Measurements from ENCODE around the gene ZNF718.
"Not testable (repeated sequence)": the region's sequence is repeated elsewhere in the genome, so short reads cannot be mapped to it uniquely, and the experiment has no call there.

Gene ZNF718

GRCh38 chr4:161496-162284 is 37.4 kb downstream of the ZNF718 start:
- no peak for DNase-seq (ENCODE audit: low read depth in 2 of 2)

- not testable (repeated sequence) for DNase-seq (ENCODE audit: low read depth in 2 of 2)
Measured at GRCh38 chr4:169640-170039, 45.3 kb downstream of the ZNF718 start.

- not testable (repeated sequence) for DNase-seq (ENCODE audit: low read depth in 2 of 2)
Measured at GRCh38 chr4:171318-171717, 47.0 kb downstream of the ZNF718 start.

DNA sequence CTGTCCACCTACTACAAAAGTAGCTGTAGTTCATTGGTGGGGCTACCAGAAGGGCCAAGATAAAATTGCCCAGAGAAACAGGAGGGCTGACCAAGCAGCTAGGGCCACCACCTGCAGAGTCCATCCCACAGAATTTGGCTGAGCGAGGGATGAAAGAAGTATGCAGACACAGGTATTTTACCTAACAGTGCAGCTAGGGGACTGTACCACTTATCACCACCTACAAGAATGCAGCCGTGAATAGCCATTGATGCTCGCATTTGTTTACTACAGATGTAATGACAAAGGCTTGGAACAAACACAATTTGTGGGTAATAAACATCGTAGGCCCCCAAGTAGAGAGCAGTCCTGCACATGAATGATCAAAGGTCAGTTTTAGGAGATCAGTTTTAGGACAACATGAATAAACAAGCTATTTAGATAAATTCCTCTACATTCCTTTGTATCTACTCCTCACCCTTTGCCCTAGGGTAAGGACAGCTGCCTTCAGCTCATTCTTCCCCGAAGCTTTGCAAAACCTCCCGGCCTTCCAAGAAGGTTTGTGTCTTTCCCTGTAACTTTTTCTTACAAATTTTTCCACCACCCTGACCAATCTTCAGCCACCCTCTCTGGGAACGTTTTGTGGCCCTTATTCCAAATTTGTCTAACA is 49.5 kb downstream of the ZNF718 start:
- no peak for DNase-seq (ENCODE audit: low read depth in 2 of 2)

DNA sequence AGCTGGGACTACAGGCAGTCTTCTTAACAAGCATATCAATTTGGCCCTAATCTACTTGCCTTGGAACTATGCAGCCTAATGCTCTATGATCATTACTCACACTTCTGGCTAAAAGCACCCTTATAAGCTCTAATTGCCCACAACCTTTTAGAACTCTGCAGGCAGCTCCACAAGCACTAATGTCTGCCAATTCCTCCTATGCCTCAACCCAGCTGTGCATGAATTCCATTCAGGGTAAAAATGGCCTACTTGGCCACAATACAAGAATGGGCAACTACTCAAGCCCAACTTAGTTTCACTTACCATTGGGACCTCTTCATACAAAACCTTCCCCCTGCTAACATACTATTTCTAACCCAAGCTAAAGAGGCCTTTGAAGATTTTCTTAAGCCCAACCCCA is 51.7 kb downstream of the ZNF718 start:
- no peak for DNase-seq (ENCODE audit: low read depth in 2 of 2)

DNA sequence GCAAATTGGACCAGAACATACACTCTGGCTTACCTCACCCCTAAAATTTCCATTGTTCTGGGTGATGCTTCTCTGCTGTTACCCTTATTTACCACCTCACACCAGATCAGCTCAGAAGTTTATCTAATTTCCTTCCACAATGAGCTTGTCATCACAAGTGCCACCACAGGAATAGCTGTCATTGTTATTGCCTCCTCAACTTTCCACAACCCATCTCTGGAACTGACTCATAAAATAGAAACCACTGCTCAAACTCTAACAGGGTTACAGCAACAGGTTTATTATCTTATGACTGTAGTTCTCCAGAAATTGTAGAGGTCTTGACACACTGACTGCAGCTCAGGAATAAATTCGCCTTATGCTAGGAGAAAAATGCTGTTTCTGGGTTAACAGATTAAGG is 52.7 kb downstream of the ZNF718 start:
- DNase-seq (ENCODE audit: low read depth in 2 of 2): no peak

GRCh38 chr4:182225-182624 is 57.9 kb downstream of the ZNF718 start:
- not testable (repeated sequence) for DNase-seq (ENCODE audit: low read depth in 2 of 2)

- DNase-seq (ENCODE audit: low read depth in 2 of 2): no peak
Measured at GRCh38 chr4:188091-188490, 63.8 kb downstream of the ZNF718 start.

- not testable (repeated sequence) for DNase-seq (ENCODE audit: low read depth in 2 of 2)
Measured at GRCh38 chr4:195159-195558, 70.9 kb downstream of the ZNF718 start.

GRCh38 chr4:200936-201335 is 76.6 kb downstream of the ZNF718 start:
- no peak for DNase-seq (ENCODE audit: low read depth in 2 of 2)

DNA sequence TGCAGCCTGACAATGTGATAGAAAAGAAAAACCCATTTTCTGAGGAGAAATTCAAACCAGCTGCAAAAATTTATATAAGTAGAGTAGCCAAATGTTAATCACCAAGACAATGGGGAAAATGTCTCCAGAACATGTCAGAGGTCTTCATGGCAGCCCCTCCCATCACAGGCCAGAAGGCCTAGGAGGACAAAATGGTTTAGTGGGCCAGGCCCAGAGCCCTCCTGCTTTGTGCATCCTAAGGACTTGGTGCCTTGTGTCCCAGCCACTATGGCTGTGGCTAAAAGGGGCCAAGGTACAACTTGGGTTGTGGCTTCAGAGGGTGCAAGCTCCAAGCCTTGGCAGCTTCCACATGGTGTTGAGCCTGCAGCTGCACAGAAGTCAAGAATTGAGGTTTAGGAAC is 78.5 kb downstream of the ZNF718 start:
- not testable (repeated sequence) for DNase-seq (ENCODE audit: low read depth in 2 of 2)

- no peak for DNase-seq (ENCODE audit: low read depth in 2 of 2)
Measured at GRCh38 chr4:205097-205756, 80.9 kb downstream of the ZNF718 start.

GRCh38 chr4:206054-206453 is 81.8 kb downstream of the ZNF718 start:
- no peak for DNase-seq (ENCODE audit: low read depth in 2 of 2)

DNA sequence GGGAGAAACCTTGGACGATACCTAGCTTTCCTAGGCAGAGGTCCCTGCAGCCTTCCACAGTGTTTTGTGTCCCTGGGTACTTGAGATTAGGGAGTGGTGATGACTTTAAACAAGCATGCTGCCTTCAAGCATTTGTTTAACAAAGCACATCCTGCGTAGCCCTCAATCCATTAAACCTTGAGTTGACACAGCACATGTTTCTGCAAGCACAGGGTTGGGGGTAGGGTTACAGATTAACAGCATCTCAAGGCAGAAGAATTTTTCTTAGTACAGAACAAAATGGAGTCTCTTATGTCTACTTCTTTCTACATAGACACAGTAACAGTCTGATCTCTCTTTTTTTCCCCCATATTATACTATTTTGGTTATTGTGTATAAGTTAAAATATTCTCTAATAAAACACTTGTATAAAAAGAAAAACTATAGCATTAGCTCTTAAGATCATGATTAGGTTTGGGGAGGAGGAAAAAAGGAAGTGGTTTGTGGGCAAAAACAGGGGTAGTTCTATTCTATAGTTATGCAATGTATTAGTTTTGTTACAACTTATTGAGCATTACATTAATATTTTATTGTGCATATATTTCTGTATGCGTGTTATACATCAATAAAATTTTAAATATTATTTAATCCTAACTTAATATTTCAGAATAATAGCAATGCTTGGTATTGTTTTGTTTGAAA is 84.3 kb downstream of the ZNF718 start:
- not testable (repeated sequence) for DNase-seq (ENCODE audit: low read depth in 2 of 2)

DNA sequence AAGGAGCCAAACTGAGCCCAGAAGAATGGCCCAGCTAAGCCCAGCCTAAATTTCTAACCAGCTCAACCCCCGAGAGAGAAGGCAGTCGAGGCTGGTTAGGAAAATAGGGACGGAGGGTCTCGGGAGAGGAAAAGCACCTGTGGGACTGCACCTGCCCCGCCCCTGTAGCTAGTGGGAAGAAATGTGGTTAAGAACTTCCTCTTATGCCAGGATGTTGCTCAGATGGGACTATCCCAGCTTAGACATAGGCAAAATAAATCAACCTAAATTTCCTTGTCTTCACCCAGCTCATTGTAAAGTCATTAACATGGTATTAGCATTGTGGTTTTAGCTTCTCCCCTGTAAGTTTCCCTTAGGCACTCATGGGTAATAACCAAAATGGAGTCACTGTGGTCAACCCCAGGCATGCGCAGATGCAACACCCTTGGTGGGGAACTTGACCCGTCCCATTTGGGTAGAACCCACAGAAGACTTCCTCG is 86.8 kb downstream of the ZNF718 start:
- no peak for DNase-seq (ENCODE audit: low read depth in 2 of 2)

GRCh38 chr4:212438-213188 is 88.3 kb downstream of the ZNF718 start:
- DNase-seq (ENCODE audit: low read depth in 2 of 2): no peak

DNA sequence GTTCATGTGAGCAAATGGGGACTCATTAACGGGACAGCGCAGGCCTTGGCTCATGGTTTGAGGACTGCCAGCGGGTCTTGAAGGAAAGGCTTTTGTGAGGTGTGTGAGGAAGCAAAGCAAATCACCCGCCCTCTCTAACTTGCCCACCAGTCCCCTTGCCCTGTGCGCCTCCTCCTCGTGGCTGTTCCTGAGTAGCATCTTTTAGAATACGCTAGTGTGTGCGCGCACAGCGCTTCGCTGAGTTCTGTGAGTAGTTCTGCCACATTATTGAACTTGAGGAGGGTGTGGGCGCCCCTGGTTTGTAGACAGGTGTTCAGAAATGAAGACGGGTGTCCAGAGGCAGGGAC is 88.9 kb downstream of the ZNF718 start:
- DNase-seq (ENCODE audit: low read depth in 2 of 2): not testable (repeated sequence)
